Upper lobe of right lung (tissue), 1 donor: ENCODE results near the gene LAMA2. TPM values are rescaled to one million over a fixed set of nuclear protein-coding genes. Genes with fewer than 3 reads are reported as not detected.

Source experiments
- ATAC-seq: fragments of 200-7000 bp; cut with Tn5 transposase; one replicate; pipeline ENCODE4 v1.9.1; 2020; ENCODE audit warnings: mild to moderate bottlenecking, moderate library complexity
- DNase-seq: peaks from one replicate; pipeline ENCODE4 v3.0.0-alpha.2; 2020
- H3K27ac ChIP-seq: fragments of 200-600 bp; one replicate; pipeline ENCODE4 v1.8.0; 2022
- H3K27me3 ChIP-seq: fragments of 200-600 bp; one replicate; pipeline ENCODE4 v1.8.0; 2022; ENCODE audit warnings: mild to moderate bottlenecking
- H3K36me3 ChIP-seq: fragments of 200-600 bp; one replicate; pipeline ENCODE4 v1.8.0; 2022
- H3K4me1 ChIP-seq: fragments of 200-600 bp; one replicate; pipeline ENCODE4 v1.8.0; 2022
- H3K4me3 ChIP-seq: fragments of 200-600 bp; one replicate; pipeline ENCODE4 v1.8.0; 2022; ENCODE audit warnings: mild to moderate bottlenecking
- H3K9me3 ChIP-seq: fragments of 200-600 bp; one replicate; pipeline ENCODE4 v1.8.0; 2022
- intact Hi-C: fragments of 100-400 bp; cut with DNase I; formaldehyde crosslinking; loops from one replicate; pipeline ENCODE4 v1.11.0; 2022
- total RNA-seq: library from RNA; stranded (reverse); fragmentation: NEBNext Ultra II Directional; extraction: Animal tissue kit (Norgen Biotek cat#: 25700); gene quantifications from one replicate; pipeline ENCODE4 v1.2.1, GENCODE V29; 2021
- TF ChIP-seq, protein P1 (sequence below): fragments of 200-600 bp; IDR thresholded peaks from one replicate; pipeline ENCODE4 v1.8.0; 2022; ENCODE audit warnings: antibody characterized with exemption
- donor health status: DM: no; HTN: yes; CAD: no; lungs with severe emphysema.

The LAMA2 gene
- total RNA-seq, 1 donor from 2014 or later, result 42.1 TPM

DNA sequence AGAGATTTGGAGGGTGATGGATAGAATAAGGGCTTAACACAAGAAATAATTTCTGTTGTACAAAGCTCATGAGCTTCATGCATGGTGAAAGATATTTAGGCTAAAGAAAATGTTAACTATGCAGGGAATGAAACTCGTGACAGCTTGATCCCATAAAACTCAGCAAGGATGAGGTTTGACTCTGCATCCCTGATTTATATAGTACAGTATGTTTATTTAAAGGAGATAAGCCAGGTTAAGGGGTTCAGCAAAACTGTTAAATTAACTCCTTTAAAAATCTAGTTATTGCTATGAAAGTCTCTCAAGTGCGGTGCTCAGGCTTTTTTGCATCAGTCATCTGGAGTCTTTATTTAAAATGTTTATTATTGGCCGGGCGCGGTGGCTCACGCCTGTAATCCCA lies 326.4 kb downstream of the LAMA2 start:
- TF ChIP-seq, protein P1, sequence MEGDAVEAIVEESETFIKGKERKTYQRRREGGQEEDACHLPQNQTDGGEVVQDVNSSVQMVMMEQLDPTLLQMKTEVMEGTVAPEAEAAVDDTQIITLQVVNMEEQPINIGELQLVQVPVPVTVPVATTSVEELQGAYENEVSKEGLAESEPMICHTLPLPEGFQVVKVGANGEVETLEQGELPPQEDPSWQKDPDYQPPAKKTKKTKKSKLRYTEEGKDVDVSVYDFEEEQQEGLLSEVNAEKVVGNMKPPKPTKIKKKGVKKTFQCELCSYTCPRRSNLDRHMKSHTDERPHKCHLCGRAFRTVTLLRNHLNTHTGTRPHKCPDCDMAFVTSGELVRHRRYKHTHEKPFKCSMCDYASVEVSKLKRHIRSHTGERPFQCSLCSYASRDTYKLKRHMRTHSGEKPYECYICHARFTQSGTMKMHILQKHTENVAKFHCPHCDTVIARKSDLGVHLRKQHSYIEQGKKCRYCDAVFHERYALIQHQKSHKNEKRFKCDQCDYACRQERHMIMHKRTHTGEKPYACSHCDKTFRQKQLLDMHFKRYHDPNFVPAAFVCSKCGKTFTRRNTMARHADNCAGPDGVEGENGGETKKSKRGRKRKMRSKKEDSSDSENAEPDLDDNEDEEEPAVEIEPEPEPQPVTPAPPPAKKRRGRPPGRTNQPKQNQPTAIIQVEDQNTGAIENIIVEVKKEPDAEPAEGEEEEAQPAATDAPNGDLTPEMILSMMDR, result no peak
- H3K36me3 ChIP-seq, result no peaks in the 10 kb centered on the region
- no peaks in the 10 kb centered on the region for H3K9me3 ChIP-seq
- no peak overlapping the region for H3K27ac ChIP-seq
- no peak overlapping the region for H3K4me3 ChIP-seq
- no peaks in the 10 kb centered on the region for H3K4me1 ChIP-seq
- DNase-seq (no peak), ATAC-seq (no peak)
- no peaks in the 10 kb centered on the region for H3K27me3 ChIP-seq
- intact Hi-C loops, result no loop called here

DNA sequence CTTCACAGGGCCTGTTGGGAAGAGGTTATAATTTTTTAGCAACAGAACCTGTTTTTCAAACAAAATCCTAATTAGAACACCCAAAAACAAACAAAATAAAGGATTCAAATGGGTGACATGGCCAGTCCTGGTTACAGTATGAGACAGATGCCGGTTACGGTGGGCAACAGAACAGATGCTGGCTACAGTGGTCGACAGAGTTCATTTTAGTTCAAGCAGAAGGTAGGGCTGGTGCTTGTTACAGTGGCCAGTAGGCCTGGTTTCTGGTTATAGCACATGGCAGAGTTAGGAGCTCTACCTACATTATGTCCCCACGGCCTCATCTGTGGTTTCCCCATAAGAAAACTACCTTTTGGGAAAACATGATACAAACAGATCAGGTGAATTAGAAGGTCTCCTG lies 327.7 kb downstream of the LAMA2 start:
- TF ChIP-seq, protein P1, result no peak
- Histone ChIP-seq H3K36me3 (no peaks in the 10 kb centered on the region), H3K27me3 (no peaks in the 10 kb centered on the region), H3K4me3 (no peak overlapping the region), H3K4me1 (no peaks in the 10 kb centered on the region), H3K9me3 (no peaks in the 10 kb centered on the region), H3K27ac (no peak overlapping the region)
- ATAC-seq, result no peak
- DNase-seq, result no peak
- intact Hi-C loops, result no loop called here

DNA sequence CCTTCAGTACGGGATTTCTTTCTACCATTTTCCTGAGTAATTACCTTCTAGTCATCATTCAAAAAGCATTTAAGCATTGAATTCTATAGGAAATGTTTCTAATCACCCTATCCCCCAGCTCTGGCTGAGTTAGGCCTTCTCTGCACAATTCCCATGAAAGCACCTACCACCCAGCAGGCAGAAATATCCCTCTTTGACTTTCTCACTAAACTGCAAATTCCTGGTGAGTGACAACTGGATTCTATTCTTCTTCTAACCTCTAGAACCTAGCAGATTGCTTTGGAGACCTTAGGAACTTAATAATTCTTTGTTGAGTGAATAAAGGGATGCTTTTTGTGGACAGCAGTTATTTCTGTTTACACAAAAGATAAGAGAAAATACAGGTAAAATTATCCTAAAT lies 328.7 kb downstream of the LAMA2 start:
- Histone ChIP-seq H3K27me3 (no peaks in the 10 kb centered on the region), H3K4me1 (no peaks in the 10 kb centered on the region), H3K36me3 (no peaks in the 10 kb centered on the region), H3K9me3 (no peaks in the 10 kb centered on the region), H3K4me3 (no peak overlapping the region), H3K27ac (no peak overlapping the region)
- DNase-seq, result no peak
- TF ChIP-seq, protein P1, result no peak
- intact Hi-C loops, result no loop called here
- ATAC-seq, result no peak

DNA sequence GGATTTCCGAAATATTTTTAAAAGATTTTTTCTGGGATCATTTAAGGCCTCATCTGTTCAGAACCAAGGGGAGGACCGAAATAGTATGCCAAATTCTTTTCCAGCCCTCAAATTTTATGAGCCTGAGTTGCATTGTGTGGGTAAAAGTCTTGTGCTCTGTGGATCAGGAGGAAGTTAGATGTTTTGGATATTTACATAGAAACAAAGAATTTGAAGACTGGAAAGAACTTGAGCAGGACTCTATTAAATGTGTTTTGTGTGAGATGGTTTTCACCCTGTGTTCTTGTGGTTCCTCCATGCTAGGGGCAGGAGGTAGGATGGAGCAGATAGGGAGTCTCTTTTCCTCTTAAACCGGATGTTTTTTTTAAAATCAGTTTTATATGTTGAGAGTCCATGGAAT lies 329.1 kb downstream of the LAMA2 start:
- Histone ChIP-seq H3K27ac (no peak overlapping the region), H3K4me1 (no peaks in the 10 kb centered on the region), H3K4me3 (no peak overlapping the region), H3K9me3 (no peaks in the 10 kb centered on the region), H3K36me3 (no peaks in the 10 kb centered on the region), H3K27me3 (no peaks in the 10 kb centered on the region)
- ATAC-seq, result no peak
- intact Hi-C loops, result no loop called here
- TF ChIP-seq, protein P1, result no peak
- no peak for DNase-seq

GRCh38 chr6:129215246-129215645 lies 332.3 kb downstream of the LAMA2 start:
- ATAC-seq (no peak), DNase-seq (no peak)
- H3K27me3 ChIP-seq, result no peaks in the 10 kb centered on the region
- H3K4me1 ChIP-seq, result no peaks in the 10 kb centered on the region
- no peaks in the 10 kb centered on the region for H3K36me3 ChIP-seq
- H3K27ac ChIP-seq, result no peak overlapping the region
- intact Hi-C loops, result no loop called here
- no peaks in the 10 kb centered on the region for H3K9me3 ChIP-seq
- H3K4me3 ChIP-seq, result no peak overlapping the region
- TF ChIP-seq, protein P1, result no peak

DNA sequence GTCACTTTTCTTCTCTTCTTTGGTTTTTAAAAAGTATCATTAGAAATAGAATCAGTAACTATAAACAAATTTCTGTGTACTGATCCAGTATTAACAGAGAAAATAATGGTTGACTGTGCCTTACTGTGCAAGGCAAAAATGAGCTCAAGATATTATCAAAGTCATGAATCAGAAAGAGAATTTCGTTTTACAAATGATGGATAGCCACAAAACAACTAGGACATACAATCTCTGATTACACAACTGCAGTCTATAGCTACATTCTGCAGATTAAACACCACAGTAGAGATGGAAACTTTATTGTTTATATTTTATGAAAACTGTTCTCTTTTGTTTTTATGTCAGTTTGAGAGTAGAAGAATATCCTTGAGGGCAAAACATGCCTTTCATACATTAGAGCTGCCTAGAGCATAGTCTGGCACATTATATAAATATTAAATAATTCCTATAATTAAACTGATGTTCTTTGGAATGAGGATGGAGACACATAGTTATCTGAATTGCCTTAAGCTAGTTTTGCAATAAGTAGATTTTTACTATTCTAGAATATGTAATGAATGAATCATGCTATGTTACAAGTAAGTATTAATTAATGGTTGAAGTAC lies 333.1 kb downstream of the LAMA2 start:
- intact Hi-C loops, result no loop called here
- TF ChIP-seq, protein P1, result no peak
- DNase-seq, result no peak
- H3K27ac ChIP-seq, result no peak overlapping the region
- H3K36me3 ChIP-seq, result no peaks in the 10 kb centered on the region
- no peaks in the 10 kb centered on the region for H3K4me1 ChIP-seq
- no peak overlapping the region for H3K4me3 ChIP-seq
- no peak for ATAC-seq
- H3K9me3 ChIP-seq, result no peaks in the 10 kb centered on the region
- no peaks in the 10 kb centered on the region for H3K27me3 ChIP-seq
